ENCODE results near the gene SLC6A4.

The SLC6A4 gene

DNA sequence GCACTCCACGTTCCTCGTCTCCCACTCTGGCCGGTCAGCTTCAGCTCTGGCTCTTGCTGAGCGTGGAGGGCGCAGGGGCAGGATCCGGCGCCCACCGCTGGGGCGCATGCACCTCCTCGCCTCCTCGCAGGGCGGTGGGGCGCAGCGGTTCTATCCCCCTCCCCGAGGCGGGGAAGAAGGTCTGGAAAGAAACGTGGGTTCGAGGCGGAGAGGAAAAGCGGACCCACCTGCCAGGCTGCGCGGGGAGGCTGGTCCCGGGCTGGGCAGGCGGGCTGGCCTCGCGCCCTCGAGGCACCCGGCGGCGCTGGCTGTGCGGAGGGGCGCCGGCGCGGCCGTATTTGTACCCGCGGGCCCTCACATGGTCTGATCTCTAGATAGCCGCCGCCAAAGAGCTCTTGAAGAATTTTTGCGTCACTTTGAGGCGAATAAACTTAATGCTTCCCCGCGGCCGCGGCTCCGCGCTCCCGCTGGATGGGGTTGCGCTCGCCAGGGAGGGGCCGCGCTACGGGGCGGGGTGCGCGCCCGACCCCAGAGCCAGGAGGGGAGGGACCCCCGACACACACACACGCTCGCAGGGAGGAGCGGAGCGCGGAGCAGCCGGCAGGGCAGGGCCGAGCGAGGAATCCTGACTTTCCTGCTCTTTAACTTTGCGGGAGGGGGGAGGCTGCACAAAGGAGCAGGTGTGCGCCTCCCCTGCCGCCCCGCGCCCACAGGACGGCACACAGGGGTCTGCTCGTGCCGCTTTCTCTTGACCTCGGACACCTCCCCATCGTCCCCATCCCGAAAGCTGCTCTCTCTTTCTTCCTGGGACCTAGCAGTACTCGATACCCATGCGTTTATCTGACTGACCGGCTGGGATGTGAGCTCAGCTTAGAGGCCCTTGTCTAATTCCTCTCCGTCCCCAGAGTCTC is at the start of gene SLC6A4:
TSS of gene SLC6A4 (minus strand) at position 312 of the 911 bp plus-strand sequence. CDS start 13,739 bp downstream, outside the sequence.
- TF ChIP-seq, protein P1, sequence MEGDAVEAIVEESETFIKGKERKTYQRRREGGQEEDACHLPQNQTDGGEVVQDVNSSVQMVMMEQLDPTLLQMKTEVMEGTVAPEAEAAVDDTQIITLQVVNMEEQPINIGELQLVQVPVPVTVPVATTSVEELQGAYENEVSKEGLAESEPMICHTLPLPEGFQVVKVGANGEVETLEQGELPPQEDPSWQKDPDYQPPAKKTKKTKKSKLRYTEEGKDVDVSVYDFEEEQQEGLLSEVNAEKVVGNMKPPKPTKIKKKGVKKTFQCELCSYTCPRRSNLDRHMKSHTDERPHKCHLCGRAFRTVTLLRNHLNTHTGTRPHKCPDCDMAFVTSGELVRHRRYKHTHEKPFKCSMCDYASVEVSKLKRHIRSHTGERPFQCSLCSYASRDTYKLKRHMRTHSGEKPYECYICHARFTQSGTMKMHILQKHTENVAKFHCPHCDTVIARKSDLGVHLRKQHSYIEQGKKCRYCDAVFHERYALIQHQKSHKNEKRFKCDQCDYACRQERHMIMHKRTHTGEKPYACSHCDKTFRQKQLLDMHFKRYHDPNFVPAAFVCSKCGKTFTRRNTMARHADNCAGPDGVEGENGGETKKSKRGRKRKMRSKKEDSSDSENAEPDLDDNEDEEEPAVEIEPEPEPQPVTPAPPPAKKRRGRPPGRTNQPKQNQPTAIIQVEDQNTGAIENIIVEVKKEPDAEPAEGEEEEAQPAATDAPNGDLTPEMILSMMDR (IDR thresholded peaks at IDR 0.05), result no peak
- no peaks in the 10 kb centered on the region for H3K36me3 ChIP-seq
- H3K4me3 ChIP-seq (ENCODE audit: low read depth in 1 of 2, low read length in 1 of 2), result peak within 1 kb of the TSS in 1 of 2 experiments; percentile 23
- H3K4me1 ChIP-seq (ENCODE audit: control insufficient read depth in 1 of 2, insufficient read depth in 1 of 2, low read depth in 1 of 2, low read length in 1 of 2), result peaks cover 15 to 23% of the 10 kb centered on the region in 2 experiments
- peaks cover 84% of the 10 kb centered on the region for H3K27me3 ChIP-seq
- no peak within 1 kb of the TSS for H3K27ac ChIP-seq
- H3K9me3 ChIP-seq, result no peaks in the 10 kb centered on the region

DNA sequence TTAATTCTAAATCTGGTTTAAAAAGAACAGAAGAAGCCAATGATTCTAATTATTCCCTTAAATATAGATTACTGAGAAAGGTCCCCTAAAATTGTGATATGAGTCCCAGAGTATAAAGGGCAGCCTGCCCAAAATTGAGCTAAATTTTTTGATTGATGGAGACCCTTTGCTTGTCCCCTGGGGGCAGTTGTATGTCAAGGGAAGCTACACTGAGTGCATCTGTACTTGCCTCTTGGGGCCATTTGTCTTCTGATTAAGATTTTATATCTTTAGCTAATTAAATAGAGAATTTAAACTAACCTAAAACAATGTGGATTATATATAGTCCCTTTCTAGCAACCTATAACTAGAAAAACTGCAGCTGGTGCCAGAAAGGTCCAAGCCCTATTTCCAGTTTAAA is 43.7 kb upstream of the SLC6A4 start:
- TF ChIP-seq, protein P1 (IDR thresholded peaks at IDR 0.05), result no peak
- no peak overlapping the region for H3K4me3 ChIP-seq (ENCODE audit: low read depth in 1 of 2, low read length in 1 of 2)
- H3K36me3 ChIP-seq, result no peaks in the 10 kb centered on the region

DNA sequence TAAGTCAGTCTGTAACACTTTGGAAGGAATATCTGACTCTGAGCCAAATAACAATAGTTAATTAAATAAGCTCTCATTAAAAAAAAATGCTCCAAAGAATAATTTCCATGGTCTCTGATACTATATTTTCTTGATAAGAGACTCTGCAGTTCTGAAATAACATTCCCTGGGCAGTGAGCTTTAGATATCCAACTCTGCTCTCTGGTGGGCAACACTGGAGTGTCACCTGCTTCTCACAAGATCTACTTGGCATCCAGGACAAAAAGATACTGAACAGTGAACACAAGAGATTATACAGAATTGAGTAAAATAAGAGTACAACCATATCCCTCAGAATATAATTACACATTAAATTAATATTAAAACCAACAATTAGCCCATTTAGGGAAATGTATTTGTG is 42.5 kb upstream of the SLC6A4 start:
- H3K36me3 ChIP-seq, result peaks cover 3% of the 10 kb centered on the region
- TF ChIP-seq, protein P1 (IDR thresholded peaks at IDR 0.05), result no peak
- no peak overlapping the region for H3K4me3 ChIP-seq (ENCODE audit: low read depth in 1 of 2, low read length in 1 of 2)

More for the DNA sequence above, 43.7 kb upstream of the SLC6A4 start:
- H3K27ac ChIP-seq, result no peak overlapping the region
- H3K27me3 ChIP-seq, result no peaks in the 10 kb centered on the region
- H3K4me1 ChIP-seq (ENCODE audit: control insufficient read depth in 1 of 2, insufficient read depth in 1 of 2, low read depth in 1 of 2, low read length in 1 of 2), result no peaks in the 10 kb centered on the region
- H3K9me3 ChIP-seq, result no peaks in the 10 kb centered on the region

DNA sequence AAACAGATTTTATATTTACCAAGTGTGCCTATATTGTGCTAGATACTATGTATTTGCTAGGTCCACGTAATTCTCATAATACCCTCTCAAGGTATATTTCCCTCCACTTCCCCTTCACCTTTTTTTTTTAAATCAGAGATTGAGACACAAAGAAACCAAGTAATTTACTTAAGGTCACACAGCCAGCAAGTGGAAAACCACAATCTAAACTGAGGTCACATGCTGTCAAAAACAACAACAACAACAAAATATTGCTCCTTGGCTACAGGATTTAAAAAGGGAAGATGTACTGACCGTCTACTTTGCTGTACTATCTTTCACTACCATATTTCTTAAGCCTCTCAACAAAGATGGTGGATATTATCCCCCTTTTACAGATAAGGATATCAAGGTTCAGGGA is 40.4 kb upstream of the SLC6A4 start:
- Histone ChIP-seq H3K27ac (no peak overlapping the region), H3K4me1 (ENCODE audit: control insufficient read depth in 1 of 2, insufficient read depth in 1 of 2, low read depth in 1 of 2, low read length in 1 of 2) (no peaks in the 10 kb centered on the region), H3K36me3 (peaks cover 14% of the 10 kb centered on the region), H3K27me3 (no peaks in the 10 kb centered on the region), H3K4me3 (ENCODE audit: low read depth in 1 of 2, low read length in 1 of 2) (no peak overlapping the region), H3K9me3 (no peaks in the 10 kb centered on the region)
- TF ChIP-seq, protein P1 (IDR thresholded peaks at IDR 0.05), result no peak

More for the DNA sequence above, 42.5 kb upstream of the SLC6A4 start:
- no peaks in the 10 kb centered on the region for H3K4me1 ChIP-seq (ENCODE audit: control insufficient read depth in 1 of 2, insufficient read depth in 1 of 2, low read depth in 1 of 2, low read length in 1 of 2)
- no peak overlapping the region for H3K27ac ChIP-seq
- H3K27me3 ChIP-seq, result no peaks in the 10 kb centered on the region
- no peaks in the 10 kb centered on the region for H3K9me3 ChIP-seq

DNA sequence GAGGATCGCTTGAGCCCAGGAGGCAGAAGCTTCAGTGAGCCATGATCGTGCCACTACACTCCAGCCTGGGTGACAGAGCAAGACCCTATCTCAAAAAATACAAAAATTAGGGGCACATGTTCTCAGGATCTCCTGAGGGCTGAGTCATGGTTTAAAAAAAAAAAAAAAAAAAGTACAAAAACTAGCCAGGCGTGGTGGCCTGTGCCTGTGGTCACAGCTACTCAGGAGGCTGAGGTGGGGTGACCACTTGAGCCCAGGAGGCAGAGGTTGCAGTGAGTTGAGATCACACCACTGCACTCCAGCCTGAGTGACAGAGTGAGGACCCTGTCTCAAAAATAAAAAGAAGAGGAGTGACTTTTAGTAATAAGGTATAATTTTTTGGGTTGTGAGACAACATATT is 39.4 kb upstream of the SLC6A4 start:
- no peaks in the 10 kb centered on the region for H3K4me1 ChIP-seq (ENCODE audit: control insufficient read depth in 1 of 2, insufficient read depth in 1 of 2, low read depth in 1 of 2, low read length in 1 of 2)
- no peak overlapping the region for H3K27ac ChIP-seq
- no peak overlapping the region for H3K4me3 ChIP-seq (ENCODE audit: low read depth in 1 of 2, low read length in 1 of 2)
- peaks cover 18% of the 10 kb centered on the region for H3K36me3 ChIP-seq
- no peaks in the 10 kb centered on the region for H3K9me3 ChIP-seq
- TF ChIP-seq, protein P1 (IDR thresholded peaks at IDR 0.05), result no peak
- H3K27me3 ChIP-seq, result no peaks in the 10 kb centered on the region
